Vagina (tissue), 2 donors: ENCODE data around the gene SEMA4C.

Source experiments
- POLR2A ChIP-seq, 2 donors: fragments of 450-650 bp; IDR thresholded peaks; one replicate each; pipeline ENCODE4 v1.6.1; 2017; ENCODE audit warnings: antibody characterized with exemption in 2 of 2, mild to moderate bottlenecking in 2 of 2, moderate library complexity in 2 of 2
- TF ChIP-seq, protein P1 (sequence below), 3 experiments: fragments of 450-650 bp in 2 of 3; fragments of 200-600 bp in 1 of 3; sonication (generic) in 1 of 3; IDR thresholded peaks; one replicate each; pipeline ENCODE4 v1.5.1; 2017 to 2019; ENCODE audit warnings: antibody characterized with exemption in 3 of 3, mild to moderate bottlenecking in 2 of 3, moderate library complexity in 2 of 3

DNA sequence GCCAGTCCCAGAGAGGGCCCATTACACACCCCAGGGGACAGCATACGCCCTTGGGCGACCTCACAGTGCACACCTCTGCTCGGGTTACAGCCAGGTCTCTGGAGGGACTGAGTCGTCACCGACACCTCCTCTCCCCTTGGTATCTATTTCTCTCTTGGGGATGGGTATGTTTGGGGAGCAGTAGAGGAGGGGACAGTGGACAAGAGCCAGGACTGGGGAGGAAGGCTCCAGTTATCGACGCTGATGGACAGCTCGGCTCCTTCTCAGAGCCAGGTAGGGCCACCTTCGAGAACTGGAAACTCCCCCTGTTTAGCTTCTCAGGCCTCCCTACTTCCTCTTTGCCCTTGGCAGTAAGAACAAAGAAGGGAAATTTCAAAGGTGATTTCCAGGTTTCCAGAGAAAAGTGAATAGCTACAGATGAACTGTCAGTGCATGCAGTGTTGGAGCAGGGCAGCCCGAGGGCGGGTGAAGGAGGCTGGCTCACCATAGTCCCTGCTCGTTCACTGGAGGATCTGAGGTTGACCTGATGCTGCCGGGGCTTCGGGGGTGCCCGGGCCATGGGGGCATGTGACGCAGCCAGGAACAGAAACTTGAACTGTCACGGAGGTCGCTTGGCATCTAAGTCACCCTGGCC lies 4.4 kb upstream of the SEMA4C start:
- no peak for TF ChIP-seq POLR2A (IDR thresholded peaks at IDR 0.05)
- TF ChIP-seq, protein P1, sequence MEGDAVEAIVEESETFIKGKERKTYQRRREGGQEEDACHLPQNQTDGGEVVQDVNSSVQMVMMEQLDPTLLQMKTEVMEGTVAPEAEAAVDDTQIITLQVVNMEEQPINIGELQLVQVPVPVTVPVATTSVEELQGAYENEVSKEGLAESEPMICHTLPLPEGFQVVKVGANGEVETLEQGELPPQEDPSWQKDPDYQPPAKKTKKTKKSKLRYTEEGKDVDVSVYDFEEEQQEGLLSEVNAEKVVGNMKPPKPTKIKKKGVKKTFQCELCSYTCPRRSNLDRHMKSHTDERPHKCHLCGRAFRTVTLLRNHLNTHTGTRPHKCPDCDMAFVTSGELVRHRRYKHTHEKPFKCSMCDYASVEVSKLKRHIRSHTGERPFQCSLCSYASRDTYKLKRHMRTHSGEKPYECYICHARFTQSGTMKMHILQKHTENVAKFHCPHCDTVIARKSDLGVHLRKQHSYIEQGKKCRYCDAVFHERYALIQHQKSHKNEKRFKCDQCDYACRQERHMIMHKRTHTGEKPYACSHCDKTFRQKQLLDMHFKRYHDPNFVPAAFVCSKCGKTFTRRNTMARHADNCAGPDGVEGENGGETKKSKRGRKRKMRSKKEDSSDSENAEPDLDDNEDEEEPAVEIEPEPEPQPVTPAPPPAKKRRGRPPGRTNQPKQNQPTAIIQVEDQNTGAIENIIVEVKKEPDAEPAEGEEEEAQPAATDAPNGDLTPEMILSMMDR (IDR thresholded peaks at IDR 0.05): no peak
